Pancreas (tissue), 10 donors: ENCODE measurements around the gene ANKS1A. TPM values are rescaled to one million over a fixed set of nuclear protein-coding genes. Genes with fewer than 3 reads are reported as not detected.

ENCODE experiments used
- ATAC-seq, 4 donors: fragments of 200-7000 bp; cut with Tn5 transposase; one replicate each; pipeline versions ENCODE4 v1.8.0 to v1.9.1; 2020; ENCODE audit warnings: mild to moderate bottlenecking in 4 of 4, moderate library complexity in 4 of 4
- DNase-seq, 6 donors: peaks; one replicate each; pipeline ENCODE4 v3.0.0-alpha.2; 2020
- FAIRE-seq: peaks from 2 replicates; lab custom pipeline; 2012; peaks lifted over from hg19 to GRCh38; lab: Jason Lieb, UNC
- H3K27ac ChIP-seq, 4 donors: fragments of 200-600 bp; sonication (generic); 1 replicate in 3 of 4; 2 replicates in 1 of 4; pipeline versions ENCODE4 v1.5.0 to v1.8.0; 2020
- H3K27me3 ChIP-seq, 4 donors: fragments of 200-600 bp; one replicate each; pipeline ENCODE4 v1.8.0; 2021
- H3K36me3 ChIP-seq, 3 donors: fragments of 200-600 bp; sonication (generic) in 1 of 3; one replicate each; pipeline versions ENCODE4 v1.5.0 to v1.8.0; 2020 to 2021
- H3K4me1 ChIP-seq, 3 donors: fragments of 200-600 bp; one replicate each; pipeline ENCODE4 v1.8.0; 2021
- H3K4me3 ChIP-seq, 4 donors: fragments of 200-600 bp; sonication (generic) in 2 of 4; one replicate each; pipeline versions ENCODE4 v1.5.0 to v1.8.0; 2020 to 2021
- H3K9me3 ChIP-seq, 4 donors: fragments of 200-600 bp; one replicate each; pipeline ENCODE4 v1.8.0; 2021
- WGBS, 2 donors: extraction: QIAGEN DNeasy Blood & Tissue Kit; methylation state at CpG; one replicate each; pipeline ENCODE4 v1.1.7; 2013; 5-methylcytosine and 5-hydroxymethylcytosine counted together
- intact Hi-C, 3 donors: fragments of 100-400 bp; cut with DNase I; formaldehyde crosslinking; loops; one replicate each; pipeline versions ENCODE4 v1.11.1 to v1.14.2; 2022
- polyA plus RNA-seq, 2 donors: library from polyadenylated mRNA; stranded (reverse); fragments of 200-250 nt; gene quantifications; one replicate each; pipeline ENCODE4 v1.2.3, GENCODE V29; 2013
- total RNA-seq, 6 donors: library from RNA; stranded (reverse); fragmentation: NEBNext Ultra II Directional in 4 of 6; extraction: Animal tissue kit (Norgen Biotek cat#: 25700) in 4 of 6; gene quantifications; one replicate each; pipeline versions ENCODE4 v1.2.1 to v1.2.4, GENCODE V29; 2021 to 2023
- TF ChIP-seq, protein P1 (sequence below), 4 donors: fragments of 200-600 bp; sonication (generic) in 3 of 4; IDR thresholded peaks; one replicate each; pipeline versions ENCODE4 v1.5.0 to v1.8.0; 2021; ENCODE audit warnings: antibody characterized with exemption in 4 of 4
- donor health status: healthy with polysubstance abuse.
- donor health status: DM: no; HTN: no; CAD: no; lungs with moderate emphysema.
- donor health status: DM: no; HTN: no; CAD: no.
- donor health status: control.
- donor health status: control.
- donor health status: Bipolar disorder and iron deficiency.
- donor health status: DM: yes; HTN: yes; CAD: no.
- donor health status: DM: no; HTN: no; CAD: no.
- donor health status: DM: no; HTN: no; CAD: no.
- donor health status: DM: yes; HTN: yes; CAD: no.

Gene ANKS1A
- total and polyA plus RNA-seq, 8 donors: 6.1 to 16.7 (median 8.0) TPM

- no peaks in the 10 kb centered on the region for H3K36me3 ChIP-seq
- FAIRE-seq: no peak
- H3K27me3 ChIP-seq: no peaks in the 10 kb centered on the region
- H3K4me3 ChIP-seq: no peak overlapping the region
- H3K9me3 ChIP-seq: no peaks in the 10 kb centered on the region
- H3K4me1 ChIP-seq: peaks cover 8 to 18% (median 18%) of the 10 kb centered on the region in 3 donors
- no peak for ATAC-seq
- 91 to 93% methylated on average over 6 of the region's 6 CpGs for WGBS, 2 donors
- intact Hi-C loops: no loop called here
- TF ChIP-seq, protein P1, sequence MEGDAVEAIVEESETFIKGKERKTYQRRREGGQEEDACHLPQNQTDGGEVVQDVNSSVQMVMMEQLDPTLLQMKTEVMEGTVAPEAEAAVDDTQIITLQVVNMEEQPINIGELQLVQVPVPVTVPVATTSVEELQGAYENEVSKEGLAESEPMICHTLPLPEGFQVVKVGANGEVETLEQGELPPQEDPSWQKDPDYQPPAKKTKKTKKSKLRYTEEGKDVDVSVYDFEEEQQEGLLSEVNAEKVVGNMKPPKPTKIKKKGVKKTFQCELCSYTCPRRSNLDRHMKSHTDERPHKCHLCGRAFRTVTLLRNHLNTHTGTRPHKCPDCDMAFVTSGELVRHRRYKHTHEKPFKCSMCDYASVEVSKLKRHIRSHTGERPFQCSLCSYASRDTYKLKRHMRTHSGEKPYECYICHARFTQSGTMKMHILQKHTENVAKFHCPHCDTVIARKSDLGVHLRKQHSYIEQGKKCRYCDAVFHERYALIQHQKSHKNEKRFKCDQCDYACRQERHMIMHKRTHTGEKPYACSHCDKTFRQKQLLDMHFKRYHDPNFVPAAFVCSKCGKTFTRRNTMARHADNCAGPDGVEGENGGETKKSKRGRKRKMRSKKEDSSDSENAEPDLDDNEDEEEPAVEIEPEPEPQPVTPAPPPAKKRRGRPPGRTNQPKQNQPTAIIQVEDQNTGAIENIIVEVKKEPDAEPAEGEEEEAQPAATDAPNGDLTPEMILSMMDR (IDR thresholded peaks at IDR 0.05): no peak
- no peak for DNase-seq
- H3K27ac ChIP-seq: no peak overlapping the region
Observed at GRCh38 chr6:35033683-35034082, 144.6 kb downstream of the ANKS1A start.

DNA sequence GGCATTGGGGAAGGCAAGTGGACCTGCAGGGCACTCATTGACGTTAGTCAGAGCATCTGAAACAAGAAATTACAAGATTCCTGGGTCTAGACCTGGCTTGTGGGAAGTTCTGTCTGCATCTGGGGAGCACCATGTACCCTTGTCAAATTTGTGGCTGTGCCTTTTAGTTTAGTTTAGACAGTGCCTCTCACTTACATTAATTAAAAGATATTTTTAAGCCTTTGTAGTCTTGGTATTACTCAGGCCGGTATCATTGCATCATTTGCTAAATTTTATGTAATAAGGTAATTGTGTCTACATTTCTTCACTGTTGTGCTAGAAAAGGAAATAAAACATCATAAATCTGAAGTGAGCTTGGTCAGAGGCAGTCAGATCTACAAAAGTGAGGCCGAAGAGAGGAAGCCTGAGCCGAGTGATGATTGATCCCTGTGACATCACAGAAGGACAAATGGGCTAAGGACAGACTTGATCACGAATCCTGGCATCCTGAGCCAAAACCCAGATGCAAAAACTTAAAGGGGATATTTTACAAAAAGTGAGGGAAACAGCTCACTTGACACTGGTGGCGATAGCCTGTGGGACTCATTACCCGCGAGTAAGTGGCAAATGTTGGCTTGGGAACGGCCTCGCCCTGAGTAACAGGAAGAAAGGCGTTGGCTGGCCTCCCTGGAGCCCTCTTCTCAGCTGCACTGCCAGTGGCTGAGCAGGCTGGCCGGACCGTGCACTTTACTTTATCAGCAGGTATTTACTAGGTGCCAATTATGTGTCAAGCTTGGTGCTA is 145.5 kb downstream of the ANKS1A start:
- H3K27me3 ChIP-seq: no peaks in the 10 kb centered on the region
- H3K4me1 ChIP-seq: peaks cover 8 to 18% (median 18%) of the 10 kb centered on the region in 3 donors
- no peak overlapping the region for H3K4me3 ChIP-seq
- H3K27ac ChIP-seq: peak overlapping the region in 3 of 4 donors; percentile 8 to 50 (median 44)
- H3K36me3 ChIP-seq: no peaks in the 10 kb centered on the region
- FAIRE-seq (no peak), DNase-seq (peak; percentile 47 to 70 (median 59)), ATAC-seq (peak; percentile 87 to 95 (median 91))
- WGBS, 2 donors: 22 to 27% methylated on average over 13 of the region's 13 CpGs
- no peaks in the 10 kb centered on the region for H3K9me3 ChIP-seq
- intact Hi-C loops: no loop called here
- TF ChIP-seq, protein P1 (IDR thresholded peaks at IDR 0.05): no peak

DNA sequence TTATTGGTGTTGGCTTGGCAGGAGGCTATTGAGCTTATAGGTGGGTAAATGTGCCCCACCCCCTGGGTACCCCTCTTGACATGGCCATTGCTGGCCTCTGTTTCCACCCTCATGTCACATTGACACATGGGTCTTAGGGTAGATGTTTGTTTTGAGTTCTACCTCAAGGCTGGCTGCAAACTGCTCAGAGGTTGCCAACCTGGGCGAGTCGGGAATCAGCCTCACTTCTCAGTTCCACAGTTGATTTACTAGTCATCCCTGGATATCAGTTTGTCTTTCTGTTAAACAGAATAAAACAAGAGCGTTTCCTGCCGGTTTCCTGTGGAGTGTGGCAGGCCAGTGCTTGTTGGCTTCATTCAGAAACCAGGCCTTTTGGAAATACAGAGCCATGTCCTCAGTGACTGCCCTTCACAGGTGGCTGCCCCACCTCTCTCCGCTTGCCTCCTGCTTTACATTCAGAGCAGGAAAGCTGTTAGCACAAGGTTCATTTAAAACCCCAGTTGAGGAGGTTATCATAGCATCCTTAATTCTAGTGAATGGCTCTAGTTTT is 146.5 kb downstream of the ANKS1A start:
- peak overlapping the region in 3 of 4 donors; percentile 8 to 50 (median 44) for H3K27ac ChIP-seq
- FAIRE-seq (no peak), ATAC-seq (peak in 3 of 4 donors; percentile 11 to 21 (median 14)), DNase-seq (no peak)
- no peaks in the 10 kb centered on the region for H3K9me3 ChIP-seq
- peaks cover 8 to 18% (median 18%) of the 10 kb centered on the region in 3 donors for H3K4me1 ChIP-seq
- 58 to 66% methylated on average over 5 of the region's 5 CpGs for WGBS, 2 donors
- TF ChIP-seq, protein P1 (IDR thresholded peaks at IDR 0.05): no peak
- no peaks in the 10 kb centered on the region for H3K36me3 ChIP-seq
- intact Hi-C loops: no loop called here
- no peak overlapping the region for H3K4me3 ChIP-seq
- H3K27me3 ChIP-seq: no peaks in the 10 kb centered on the region

DNA sequence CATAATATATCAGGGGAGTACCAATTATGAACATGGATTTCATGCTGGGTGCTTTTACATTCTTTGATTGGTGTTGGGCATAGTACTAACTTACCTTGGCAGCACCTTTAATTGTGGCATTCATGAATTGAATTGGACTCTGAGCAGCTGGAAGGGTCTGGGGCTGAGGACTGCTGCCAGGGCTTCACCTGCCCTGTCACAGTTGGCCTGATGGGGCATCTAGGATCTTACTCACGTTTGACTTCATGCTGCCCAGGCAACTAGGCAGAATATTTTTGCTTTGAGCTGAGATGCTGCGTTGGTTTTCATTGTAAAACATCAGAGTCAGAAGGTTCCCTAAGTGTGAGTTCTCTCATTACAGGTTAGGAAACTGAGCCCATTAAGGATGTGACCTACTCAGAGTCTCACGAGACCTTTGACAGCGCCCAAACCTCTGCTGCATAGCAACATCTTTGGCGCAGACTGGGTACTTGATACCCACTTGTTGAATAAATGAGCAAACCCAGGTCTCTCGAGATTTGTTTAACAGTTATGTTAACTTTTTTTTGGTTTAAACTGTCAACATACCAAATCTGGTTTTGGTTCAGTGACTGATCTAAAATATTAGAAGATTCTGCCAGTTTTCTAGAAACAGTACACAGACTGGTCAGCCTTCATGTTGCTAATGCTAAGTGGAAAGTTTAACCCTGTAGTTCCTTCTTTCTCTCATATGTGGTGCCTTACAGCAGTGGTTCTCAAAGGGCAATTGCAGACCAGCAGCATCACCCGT is 147.2 kb downstream of the ANKS1A start:
- Histone ChIP-seq H3K4me3 (no peak overlapping the region), H3K27me3 (no peaks in the 10 kb centered on the region), H3K9me3 (no peaks in the 10 kb centered on the region), H3K27ac (peak overlapping the region in 1 of 4 donors; percentile 50), H3K36me3 (no peaks in the 10 kb centered on the region), H3K4me1 (peaks cover 8 to 18% (median 18%) of the 10 kb centered on the region in 3 donors)
- 75 to 76% methylated on average over 7 of the region's 7 CpGs for WGBS, 2 donors
- FAIRE-seq (no peak), DNase-seq (no peak), ATAC-seq (no peak)
- TF ChIP-seq, protein P1 (IDR thresholded peaks at IDR 0.05): no peak
- intact Hi-C loops: no loop called here
